K562 (cell line): ENCODE measurements around the gene AMMECR1. TPM values are rescaled to one million over a fixed set of nuclear protein-coding genes. Genes with fewer than 3 reads are reported as not detected.

Experiments
- ATAC-seq: fragments of 200-7000 bp; cut with Tn5 transposase; 3 replicates; pipeline ENCODE4 v1.9.1; 2020; ENCODE audit warnings: moderate library complexity
- BruUV-seq: library from RNA; stranded (reverse); fragments of 400-500 nt; replicated peaks from 2 replicates; lab custom pipeline; 2021; lab: Mats Ljungman, UMichigan
- CTCF ChIA-PET: fragments of 300-600 bp; formaldehyde crosslinking; extraction: SDS; loops from one replicate; lab custom pipeline; 2021; ENCODE audit warnings: low intra/inter-chr PET ratio; lab: Yijun Ruan, JAX
- POLR2A ChIA-PET: fragments of 300-600, 350-650 bp; sonication (Branson Sonifier 250); formaldehyde crosslinking; extraction: SDS; loops from one replicate; lab custom pipeline; 2021; ENCODE audit warnings: antibody characterized with exemption, inconsistent platforms; lab: Yijun Ruan, JAX
- DNase-seq, 4 experiments: peaks; one replicate each; pipeline versions ENCODE4 v3.0.0 to v3.0.0-alpha.2; 2011 to 2018; ENCODE audit warnings: low spot score in 3 of 4, mixed read lengths in 3 of 4; ENCODE audit errors: extremely low read depth in 1 of 4
- FAIRE-seq: peaks from 2 replicates; lab custom pipeline; 2011; peaks lifted over from hg19 to GRCh38; lab: Jason Lieb, UNC
- H2AFZ ChIP-seq: 2 replicates; pipeline ENCODE4 v1.6.0; 2011; ENCODE audit warnings: low read depth, low read length, control low read depth, inconsistent platforms
- H3K27ac ChIP-seq: fragments of 200-600 bp; 3 replicates; pipeline ENCODE4 v1.8.0; 2011; ENCODE audit warnings: low read depth, mild to moderate bottlenecking, control low read depth, inconsistent platforms, low read length, moderate library complexity, mixed read lengths; ENCODE audit errors: extremely low read depth
- H3K27me3 ChIP-seq, 2 experiments: fragments of 300-600 bp in 1 of 2; 2 replicates in 1 of 2; 3 replicates in 1 of 2; pipeline versions ENCODE4 v1.6.0 to v1.8.0; 2011; ENCODE audit warnings: inconsistent platforms in 2 of 2, low read length in 2 of 2, mild to moderate bottlenecking in 1 of 2, mixed read lengths in 1 of 2, moderate library complexity in 1 of 2; ENCODE audit not compliant: control insufficient read depth in 2 of 2, insufficient read depth in 2 of 2
- H3K36me3 ChIP-seq: fragments of 300-600 bp; 3 replicates; pipeline ENCODE4 v1.8.0; 2011; ENCODE audit warnings: mild to moderate bottlenecking, low read length, inconsistent platforms; ENCODE audit not compliant: control insufficient read depth, insufficient read depth
- H3K4me1 ChIP-seq, 2 experiments: fragments of 200-600 bp in 1 of 2; replicated peaks in 1 of 2; 2 replicates in 1 of 2; 3 replicates in 1 of 2; pipeline versions ENCODE4 v1.5.1 to v1.8.0; 2011; ENCODE audit warnings: inconsistent platforms in 2 of 2, low read length in 2 of 2, mild to moderate bottlenecking in 1 of 2, mixed read lengths in 1 of 2, moderate library complexity in 1 of 2; ENCODE audit not compliant: control insufficient read depth in 2 of 2, insufficient read depth in 2 of 2
- H3K4me2 ChIP-seq: 2 replicates; pipeline ENCODE4 v1.6.1; 2011; ENCODE audit warnings: low read length, control low read depth, inconsistent platforms, mixed read lengths; ENCODE audit not compliant: insufficient read depth
- H3K4me3 ChIP-seq: fragments of 200-600 bp; sonication (generic), shearing (Covaris generic); 2 replicates; pipeline ENCODE4 v1.5.1; 2016; ENCODE audit warnings: control low read depth, inconsistent platforms
- H3K79me2 ChIP-seq: fragments of 200-600 bp; 3 replicates; pipeline ENCODE4 v1.8.0; 2011; ENCODE audit warnings: low read length, inconsistent platforms; ENCODE audit not compliant: control insufficient read depth, insufficient read depth
- H3K9ac ChIP-seq, 2 experiments: 2 replicates each; pipeline versions ENCODE4 v1.6.0 to v1.6.1; 2011; ENCODE audit warnings: low read depth in 2 of 2, low read length in 2 of 2, control low read depth in 1 of 2, inconsistent platforms in 1 of 2, mild to moderate bottlenecking in 1 of 2, mixed read lengths in 1 of 2; ENCODE audit not compliant: insufficient read depth in 1 of 2
- H3K9me1 ChIP-seq: one replicate; pipeline ENCODE4 v1.6.0; 2011; ENCODE audit warnings: inconsistent platforms, mild to moderate bottlenecking, low read length, moderate library complexity; ENCODE audit not compliant: control insufficient read depth, insufficient read depth
- H3K9me3 ChIP-seq: replicated peaks from 2 replicates; pipeline ENCODE4 v1.5.1; 2011; ENCODE audit warnings: low read depth, low read length, inconsistent platforms; ENCODE audit not compliant: control insufficient read depth, insufficient read depth
- H4K20me1 ChIP-seq: replicated peaks from 2 replicates; pipeline ENCODE4 v1.6.1; 2011; ENCODE audit warnings: low read length, inconsistent platforms, mixed read lengths; ENCODE audit not compliant: control insufficient read depth, insufficient read depth
- MEF2A ChIP-seq: IDR thresholded peaks from 2 replicates; pipeline ENCODE4 v1.6.1; 2011; ENCODE audit warnings: low read depth, mild to moderate bottlenecking, low read length, moderate library complexity; ENCODE audit not compliant: control insufficient read depth
- SUPT5H ChIP-seq: fragments of 450-650 bp; IDR thresholded peaks from 2 replicates; pipeline ENCODE4 v1.6.1; 2016
- WGBS: fragments of 100-300 bp; shearing (Covaris generic); methylation state at CpG from one replicate; pipeline ENCODE4 v1.1.6; 2016; ENCODE audit warnings: low coverage, mixed read lengths; ENCODE audit not compliant: insufficient coverage; ENCODE audit errors: missing lambda C conversion rate; 5-methylcytosine and 5-hydroxymethylcytosine counted together
- in situ Hi-C: fragments of 300-500 bp; cut with MboI; formaldehyde crosslinking; loops from 4 replicates; pipeline ENCODE4 v1.15.0; 2018; ENCODE audit warnings: inconsistent platforms, mixed read lengths
- intact Hi-C: fragments of 100-400 bp; cut with micrococcal nuclease; formaldehyde crosslinking; loops from 2 replicates; pipeline ENCODE4 v1.14.2; 2022
- polyA plus RNA-seq, 8 experiments: library from polyadenylated mRNA; depleted of rRNA in 4 of 8; stranded (reverse) in 5 of 8; unstranded in 3 of 8; fragments of >200 nt; fragmentation: Nextera tagmentation in 2 of 8; fragmentation: Illumina TruSeq in 1 of 8; extraction: Ambion mirVana in 2 of 8; extraction: Trizol in 1 of 8; gene quantifications; 2 replicates each; pipeline versions ENCODE4 v1.2.1 to v1.2.3, GENCODE V29; 2011 to 2014; ENCODE audit warnings: inconsistent platforms in 1 of 8, missing spikeins in 1 of 8
- total RNA-seq, 7 experiments: library from RNA; depleted of rRNA in 6 of 7; stranded (reverse); fragments of >200 nt in 6 of 7; fragmentation: Illumina TruSeq in 2 of 7; extraction: Trizol in 2 of 7; gene quantifications; 2 replicates each; pipeline versions ENCODE4 v1.2.1 to v1.2.3, GENCODE V29; 2011 to 2021; ENCODE audit warnings: low replicate concordance in 1 of 7
- TF ChIP-seq, protein P1 (sequence below): fragments of 450-650 bp; formaldehyde crosslinking; IDR thresholded peaks from 2 replicates; pipeline ENCODE4 v1.4.0; 2022; ENCODE audit warnings: missing genetic modification characterization
- TF ChIP-seq, protein P2 (sequence below): fragments of 450-650 bp; conservative IDR thresholded peaks from 2 replicates; pipeline ENCODE4 v1.6.1; 2016; ENCODE audit warnings: missing genetic modification characterization, low read depth, mild to moderate bottlenecking, control low read depth, missing compliant biosample characterization

AMMECR1 gene
- total and polyA plus RNA-seq, 9 of the 15 experiments (the other 6 are each of a cell fraction or from before 2014, with no cell fraction given): 13.9 to 36.7 (median 23.6) TPM

DNA sequence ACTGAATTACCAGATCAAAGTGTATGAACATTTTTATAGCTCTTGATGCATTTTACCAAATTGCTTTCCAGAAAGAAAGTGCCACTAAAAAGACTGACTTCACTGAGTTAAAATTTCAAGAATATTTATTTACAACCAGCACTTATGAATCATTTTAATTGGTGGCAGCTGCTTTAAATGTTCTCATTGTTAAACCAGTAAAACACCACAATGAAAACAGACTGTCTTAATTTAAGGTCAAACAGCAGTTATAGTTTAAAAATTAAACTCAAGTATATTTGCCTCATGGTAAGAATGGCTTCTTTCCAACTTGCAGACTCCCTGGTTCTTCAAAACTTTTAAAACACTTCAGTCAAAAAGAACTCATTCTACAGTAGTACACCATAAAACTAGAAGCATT, 36.9 kb downstream of the AMMECR1 start:
- H3K36me3 ChIP-seq: no peaks in the 10 kb centered on the region
- CTCF ChIA-PET: no interaction called here
- no peak overlapping the region for H3K27ac ChIP-seq
- no peaks in the 10 kb centered on the region for H4K20me1 ChIP-seq
- TF ChIP-seq, protein P1, sequence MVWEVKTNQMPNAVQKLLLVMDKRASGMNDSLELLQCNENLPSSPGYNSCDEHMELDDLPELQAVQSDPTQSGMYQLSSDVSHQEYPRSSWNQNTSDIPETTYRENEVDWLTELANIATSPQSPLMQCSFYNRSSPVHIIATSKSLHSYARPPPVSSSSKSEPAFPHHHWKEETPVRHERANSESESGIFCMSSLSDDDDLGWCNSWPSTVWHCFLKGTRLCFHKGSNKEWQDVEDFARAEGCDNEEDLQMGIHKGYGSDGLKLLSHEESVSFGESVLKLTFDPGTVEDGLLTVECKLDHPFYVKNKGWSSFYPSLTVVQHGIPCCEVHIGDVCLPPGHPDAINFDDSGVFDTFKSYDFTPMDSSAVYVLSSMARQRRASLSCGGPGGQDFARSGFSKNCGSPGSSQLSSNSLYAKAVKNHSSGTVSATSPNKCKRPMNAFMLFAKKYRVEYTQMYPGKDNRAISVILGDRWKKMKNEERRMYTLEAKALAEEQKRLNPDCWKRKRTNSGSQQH (CRISPR knock-in tag): no peak
- no peak for TF ChIP-seq SUPT5H
- no peaks in the 10 kb centered on the region for H3K9me3 ChIP-seq
- in situ Hi-C loops: no loop called here
- peaks cover 0 to 14% of the 10 kb centered on the region in 2 experiments; a peak in 2 of 5 replicates for H3K4me1 ChIP-seq
- POLR2A ChIA-PET: no interaction called here
- no peak overlapping the region; the same call in 1 of the 2 replicates for H3K4me2 ChIP-seq
- no peak for DNase-seq
- H3K9me1 ChIP-seq: no peaks in the 10 kb centered on the region
- no peaks in the 10 kb centered on the region for H3K27me3 ChIP-seq
- BruUV-seq: no TSS peak
- no peak overlapping the region for H3K4me3 ChIP-seq
- no peak overlapping the region for H3K9ac ChIP-seq
- intact Hi-C loops: no loop called here
- ATAC-seq: no peak
- peaks cover 89% of the 10 kb centered on the region for H3K79me2 ChIP-seq
- FAIRE-seq: no peak
- H2AFZ ChIP-seq: no peak overlapping the region

DNA sequence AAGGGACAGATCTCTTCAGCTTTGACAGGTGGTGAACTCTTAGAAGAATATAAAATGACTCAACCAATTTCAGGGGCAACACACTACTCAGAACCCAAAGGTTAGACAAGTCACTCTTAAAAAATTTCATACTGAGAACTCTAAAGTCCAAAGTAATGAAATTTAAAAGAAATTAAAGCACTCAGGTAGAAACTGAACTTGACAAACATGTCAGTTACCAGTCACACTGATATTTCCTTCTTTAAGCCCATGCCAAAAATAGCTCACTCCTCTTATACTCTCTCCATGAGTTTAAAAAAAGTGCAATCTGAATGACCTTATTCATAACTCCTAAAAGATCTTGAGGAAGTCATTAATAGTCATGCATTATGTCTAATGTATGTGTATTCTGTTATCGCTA, 40.3 kb downstream of the AMMECR1 start:
- H3K79me2 ChIP-seq: peaks cover 85% of the 10 kb centered on the region
- H3K4me3 ChIP-seq: no peak overlapping the region
- FAIRE-seq (no peak), ATAC-seq (no peak), DNase-seq (no peak)
- no peak overlapping the region for H2AFZ ChIP-seq
- no peak overlapping the region for H3K9ac ChIP-seq
- no peaks in the 10 kb centered on the region for H3K9me3 ChIP-seq
- H3K4me1 ChIP-seq: peaks cover 0 to 14% of the 10 kb centered on the region in 2 experiments; a peak in 2 of 5 replicates
- WGBS: 53% methylated on average over 1 of the region's 1 CpG
- no TSS peak for BruUV-seq
- H3K27me3 ChIP-seq: no peaks in the 10 kb centered on the region
- POLR2A ChIA-PET: interaction anchor here (0.6 to 2.4 kb wide), 4 partner anchors 8 to 51 kb away, joined by 3 to 9 read pairs (median 4); no protein-coding TSS in a partner anchor
- intact Hi-C loops (no loop called here), in situ Hi-C loops (no loop called here)
- no peaks in the 10 kb centered on the region for H3K36me3 ChIP-seq
- H3K27ac ChIP-seq: no peak overlapping the region
- CTCF ChIA-PET: no interaction called here
- no peaks in the 10 kb centered on the region for H4K20me1 ChIP-seq
- H3K4me2 ChIP-seq: no peak overlapping the region
- no peaks in the 10 kb centered on the region for H3K9me1 ChIP-seq
- TF ChIP-seq MEF2A: peak; percentile 31; the same call in 1 of the 2 replicates
- TF ChIP-seq, protein P2, sequence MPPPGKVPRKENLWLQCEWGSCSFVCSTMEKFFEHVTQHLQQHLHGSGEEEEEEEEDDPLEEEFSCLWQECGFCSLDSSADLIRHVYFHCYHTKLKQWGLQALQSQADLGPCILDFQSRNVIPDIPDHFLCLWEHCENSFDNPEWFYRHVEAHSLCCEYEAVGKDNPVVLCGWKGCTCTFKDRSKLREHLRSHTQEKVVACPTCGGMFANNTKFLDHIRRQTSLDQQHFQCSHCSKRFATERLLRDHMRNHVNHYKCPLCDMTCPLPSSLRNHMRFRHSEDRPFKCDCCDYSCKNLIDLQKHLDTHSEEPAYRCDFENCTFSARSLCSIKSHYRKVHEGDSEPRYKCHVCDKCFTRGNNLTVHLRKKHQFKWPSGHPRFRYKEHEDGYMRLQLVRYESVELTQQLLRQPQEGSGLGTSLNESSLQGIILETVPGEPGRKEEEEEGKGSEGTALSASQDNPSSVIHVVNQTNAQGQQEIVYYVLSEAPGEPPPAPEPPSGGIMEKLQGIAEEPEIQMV: no peak
